SK-N-SH (cell line): ENCODE data around the gene GMCL1. TPM values are rescaled to one million over a fixed set of nuclear protein-coding genes. Genes with fewer than 3 reads are reported as not detected.

Source experiments
- CTCF ChIA-PET: fragments of 300-600, 350-600 bp; formaldehyde crosslinking; extraction: SDS; loops from one replicate; lab custom pipeline; 2021; lab: Yijun Ruan, JAX
- POLR2A ChIA-PET: fragments of 350-600 bp; sonication (Branson Sonifier 250); formaldehyde crosslinking; extraction: SDS; loops from one replicate; lab custom pipeline; 2020; ENCODE audit warnings: antibody characterized with exemption, inconsistent platforms; lab: Yijun Ruan, JAX
- DNase-seq: peaks from one replicate; pipeline ENCODE4 v3.0.0; 2012
- H2AFZ ChIP-seq: fragments of 200-600 bp; sonication (generic); 2 replicates; pipeline ENCODE4 v1.8.1; 2016; ENCODE audit warnings: antibody characterized with exemption, mild to moderate bottlenecking, low read depth
- H3F3A ChIP-seq: fragments of 200-600 bp; sonication (generic); replicated peaks from 2 replicates; pipeline ENCODE3; 2016; ENCODE audit warnings: antibody characterized with exemption, mild to moderate bottlenecking; ENCODE audit not compliant: insufficient read depth
- H3K27ac ChIP-seq, 2 experiments: fragments of 200-500 bp in 1 of 2; fragments of 200-600 bp in 1 of 2; sonication (Bioruptor generic) in 1 of 2; sonication (generic), shearing (Covaris generic) in 1 of 2; 2 replicates each; pipeline versions ENCODE4 v1.5.1 to v1.6.1; 2014 to 2016; ENCODE audit warnings: low read depth in 2 of 2, inconsistent platforms in 1 of 2, low read length in 1 of 2, mild to moderate bottlenecking in 1 of 2, mixed read lengths in 1 of 2
- H3K27me3 ChIP-seq: fragments of 200-600 bp; sonication (generic), shearing (Covaris generic); 2 replicates; pipeline ENCODE4 v1.6.1; 2016; ENCODE audit warnings: mixed run types; ENCODE audit not compliant: insufficient read depth
- H3K36me3 ChIP-seq, 2 experiments: fragments of 200-500 bp in 1 of 2; fragments of 200-600 bp in 1 of 2; sonication (Bioruptor generic) in 1 of 2; sonication (generic) in 1 of 2; replicated peaks in 1 of 2; 2 replicates each; pipeline versions ENCODE3 to v1.5.1; 2014 to 2016; ENCODE audit warnings: low read length in 1 of 2, mild to moderate bottlenecking in 1 of 2; ENCODE audit not compliant: insufficient read depth in 2 of 2, control insufficient read depth in 1 of 2
- H3K4me1 ChIP-seq, 2 experiments: fragments of 200-500 bp in 1 of 2; fragments of 200-600 bp in 1 of 2; sonication (Bioruptor generic) in 1 of 2; sonication (generic), shearing (Covaris generic) in 1 of 2; 2 replicates each; pipeline versions ENCODE4 v1.5.1 to v1.6.1; 2014 to 2016; ENCODE audit warnings: low read depth in 1 of 2, low read length in 1 of 2, mixed run types in 1 of 2; ENCODE audit not compliant: insufficient read depth in 2 of 2, control insufficient read depth in 1 of 2
- H3K4me2 ChIP-seq: fragments of 200-600 bp; sonication (generic), shearing (Covaris generic); 2 replicates; pipeline ENCODE4 v1.6.1; 2017; ENCODE audit warnings: mixed run types
- H3K4me3 ChIP-seq, 2 experiments: fragments of 200-500 bp in 1 of 2; fragments of 200-600 bp in 1 of 2; sonication (Bioruptor generic) in 1 of 2; sonication (generic), shearing (Covaris generic) in 1 of 2; 2 replicates each; pipeline versions ENCODE4 v1.5.1 to v1.8.1; 2014 to 2016; ENCODE audit warnings: low read depth in 2 of 2, inconsistent platforms in 1 of 2, low read length in 1 of 2, mild to moderate bottlenecking in 1 of 2, mixed read lengths in 1 of 2, moderate library complexity in 1 of 2
- H3K79me2 ChIP-seq: fragments of 200-600 bp; sonication (generic); 2 replicates; pipeline ENCODE4 v1.8.1; 2017; ENCODE audit warnings: mild to moderate bottlenecking; ENCODE audit not compliant: insufficient read depth
- H3K9ac ChIP-seq: fragments of 200-600 bp; sonication (generic); 2 replicates; pipeline ENCODE4 v1.6.1; 2017; ENCODE audit warnings: mixed run types
- H3K9me2 ChIP-seq: fragments of 200-600 bp; sonication (generic); 2 replicates; pipeline ENCODE4 v1.6.1; 2017; ENCODE audit warnings: mixed run types
- H3K9me3 ChIP-seq: fragments of 200-600 bp; sonication (generic); 2 replicates; pipeline ENCODE4 v1.6.1; 2017; ENCODE audit warnings: mixed run types, mild to moderate bottlenecking, moderate library complexity
- H4K20me1 ChIP-seq: fragments of 200-600 bp; sonication (generic); 2 replicates; pipeline ENCODE4 v1.6.1; 2017; ENCODE audit warnings: mild to moderate bottlenecking, mixed run types; ENCODE audit not compliant: insufficient read depth
- CHD2 ChIP-seq: fragments of 150-350 bp; IDR thresholded peaks from 2 replicates; pipeline ENCODE4 v1.6.1; 2018; ENCODE audit warnings: low read length; ENCODE audit not compliant: partially characterized antibody
- EP300 ChIP-seq, 2 experiments: IDR thresholded peaks; 2 replicates each; pipeline versions ENCODE4 v1.4.0 to v1.6.1; 2012; ENCODE audit warnings: borderline replicate concordance in 1 of 2, low read depth in 1 of 2, low read length in 1 of 2
- FOXJ3 ChIP-seq: sonication (generic); formaldehyde crosslinking; IDR thresholded peaks from 2 replicates; pipeline ENCODE4 v1.5.1; 2020; ENCODE audit warnings: mild to moderate bottlenecking, missing genetic modification reagents
- GABPA ChIP-seq: IDR thresholded peaks from 2 replicates; pipeline ENCODE4 v1.4.0; 2012; ENCODE audit warnings: low read depth, mild to moderate bottlenecking
- JUND ChIP-seq: IDR thresholded peaks from 2 replicates; pipeline ENCODE4 v1.4.0; 2012
- MEF2A ChIP-seq: IDR thresholded peaks from 2 replicates; pipeline ENCODE4 v1.4.0; 2012; ENCODE audit warnings: low read depth, borderline replicate concordance
- MXI1 ChIP-seq: IDR thresholded peaks from 2 replicates; pipeline ENCODE4 v1.6.1; 2012; ENCODE audit warnings: mild to moderate bottlenecking, low read depth, low read length, improper control_type of control experiment
- NRF1 ChIP-seq: IDR thresholded peaks from 2 replicates; pipeline ENCODE4 v1.6.1; 2012; ENCODE audit warnings: low read depth, mild to moderate bottlenecking, low read length
- POLR2AphosphoS5 ChIP-seq: IDR thresholded peaks from 2 replicates; pipeline ENCODE4 v1.6.1; 2012; ENCODE audit warnings: low read depth, low read length
- RFX5 ChIP-seq: IDR thresholded peaks from 2 replicates; pipeline ENCODE4 v1.6.1; 2012; ENCODE audit warnings: mild to moderate bottlenecking, improper control_type of control experiment, low read length
- RXRA ChIP-seq: IDR thresholded peaks from 2 replicates; pipeline ENCODE4 v1.4.0; 2012; ENCODE audit warnings: low read depth, mild to moderate bottlenecking, borderline replicate concordance
- SIN3A ChIP-seq: IDR thresholded peaks from 2 replicates; pipeline ENCODE4 v1.6.1; 2012; ENCODE audit warnings: low read depth, mild to moderate bottlenecking, low read length, moderate library complexity, borderline replicate concordance
- SMC3 ChIP-seq: IDR thresholded peaks from 2 replicates; pipeline ENCODE4 v1.6.1; 2012; ENCODE audit warnings: low read depth, low read length, improper control_type of control experiment
- TAF1 ChIP-seq: IDR thresholded peaks from 2 replicates; pipeline ENCODE4 v1.6.1; 2012; ENCODE audit warnings: low read depth, mild to moderate bottlenecking, low read length, moderate library complexity, borderline replicate concordance
- TCF12 ChIP-seq: IDR thresholded peaks from 2 replicates; pipeline ENCODE4 v1.4.0; 2012
- TEAD4 ChIP-seq: IDR thresholded peaks from 2 replicates; pipeline ENCODE4 v1.4.0; 2012; ENCODE audit warnings: mild to moderate bottlenecking, borderline replicate concordance; ENCODE audit not compliant: insufficient read depth
- YY1 ChIP-seq: IDR thresholded peaks from 2 replicates; pipeline ENCODE4 v1.4.0; 2012; ENCODE audit warnings: low read depth, mild to moderate bottlenecking
- WGBS: methylation state at CpG from one replicate; pipeline ENCODE4 v1.1.6; 2017; ENCODE audit warnings: low lambda C conversion rate; 5-methylcytosine and 5-hydroxymethylcytosine counted together
- polyA plus RNA-seq, 3 experiments: library from polyadenylated mRNA; depleted of rRNA; stranded (reverse); fragments of >200 nt; gene quantifications; 2 replicates each; pipeline ENCODE4 v1.2.3, GENCODE V29; 2012
- TF ChIP-seq, protein P1 (sequence below): fragments of 150-350 bp; IDR thresholded peaks from 2 replicates; pipeline ENCODE4 v1.6.1; 2016; ENCODE audit warnings: mild to moderate bottlenecking, low read depth, low read length
- TF ChIP-seq, protein P2 (sequence below): IDR thresholded peaks from 2 replicates; pipeline ENCODE4 v1.4.0; 2012; ENCODE audit warnings: low read depth, borderline replicate concordance
- TF ChIP-seq, protein P3 (sequence below): fragments of 200-600 bp; sonication (generic); IDR thresholded peaks from 2 replicates; pipeline ENCODE4 v1.6.1; 2017; ENCODE audit warnings: antibody characterized with exemption, mild to moderate bottlenecking, moderate library complexity
- TF ChIP-seq, protein P4 (sequence below): IDR thresholded peaks from 2 replicates; pipeline ENCODE4; 2012
- TF ChIP-seq, protein P5 (sequence below): fragments of 150-350 bp; IDR thresholded peaks from 2 replicates; pipeline ENCODE4 v1.6.1; 2017; ENCODE audit warnings: antibody characterized with exemption, low read length, low read depth, borderline replicate concordance

GMCL1 gene
- polyA plus RNA-seq, 1 of the 3 experiments (the other 2 are of a cell fraction): 6.2 TPM

DNA sequence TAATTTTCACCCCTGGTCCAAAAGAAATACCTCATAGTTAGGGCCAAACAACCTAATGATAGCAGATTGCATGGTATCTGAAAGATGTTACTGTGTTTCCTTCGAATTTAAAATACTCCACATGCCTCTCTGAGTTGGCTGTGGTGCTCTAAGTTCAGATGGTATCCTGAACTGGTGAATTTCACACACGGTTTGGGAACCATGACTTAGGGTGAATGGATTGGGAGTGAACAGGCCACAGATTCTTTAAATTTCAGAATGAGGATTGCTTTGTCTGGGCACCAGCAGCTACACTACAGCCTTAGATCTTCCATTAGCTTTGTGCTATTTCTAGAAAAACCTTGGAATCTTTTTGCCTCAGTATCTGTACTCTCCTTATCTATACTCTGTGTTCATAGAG, 6.2 kb downstream of the GMCL1 start:
- Histone ChIP-seq H3K4me3 (no peak overlapping the region), H4K20me1 (no peaks in the 10 kb centered on the region), H3K9me3 (no peaks in the 10 kb centered on the region), H3K79me2 (peaks cover 61% of the 10 kb centered on the region), H3K27ac (no peak overlapping the region; a peak in 1 of 4 replicates), H3K9me2 (no peaks in the 10 kb centered on the region), H3K36me3 (peaks cover 23% of the 10 kb centered on the region in 2 experiments), H3K4me1 (peaks cover 7 to 10% of the 10 kb centered on the region in 2 experiments), H3K9ac (no peak overlapping the region), H3K27me3 (no peaks in the 10 kb centered on the region), H3F3A (no peaks in the 10 kb centered on the region), H2AFZ (no peak overlapping the region), H3K4me2 (no peak overlapping the region)
- WGBS: 88% methylated on average over 2 of the region's 2 CpGs
- no peak for DNase-seq
- ChIA-PET CTCF (interaction anchor here (1.1 to 2.3 kb wide), 4 partner anchors 18 to 114 kb away, joined by 3 to 15 read pairs (median 4); no protein-coding TSS in a partner anchor), POLR2A (no interaction called here)
- TF ChIP-seq RXRA: no peak
- TF ChIP-seq, protein P1, sequence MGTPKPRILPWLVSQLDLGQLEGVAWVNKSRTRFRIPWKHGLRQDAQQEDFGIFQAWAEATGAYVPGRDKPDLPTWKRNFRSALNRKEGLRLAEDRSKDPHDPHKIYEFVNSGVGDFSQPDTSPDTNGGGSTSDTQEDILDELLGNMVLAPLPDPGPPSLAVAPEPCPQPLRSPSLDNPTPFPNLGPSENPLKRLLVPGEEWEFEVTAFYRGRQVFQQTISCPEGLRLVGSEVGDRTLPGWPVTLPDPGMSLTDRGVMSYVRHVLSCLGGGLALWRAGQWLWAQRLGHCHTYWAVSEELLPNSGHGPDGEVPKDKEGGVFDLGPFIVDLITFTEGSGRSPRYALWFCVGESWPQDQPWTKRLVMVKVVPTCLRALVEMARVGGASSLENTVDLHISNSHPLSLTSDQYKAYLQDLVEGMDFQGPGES: no peak
- no peak for TF ChIP-seq MXI1
- TF ChIP-seq YY1: no peak
- TF ChIP-seq, protein P2, sequence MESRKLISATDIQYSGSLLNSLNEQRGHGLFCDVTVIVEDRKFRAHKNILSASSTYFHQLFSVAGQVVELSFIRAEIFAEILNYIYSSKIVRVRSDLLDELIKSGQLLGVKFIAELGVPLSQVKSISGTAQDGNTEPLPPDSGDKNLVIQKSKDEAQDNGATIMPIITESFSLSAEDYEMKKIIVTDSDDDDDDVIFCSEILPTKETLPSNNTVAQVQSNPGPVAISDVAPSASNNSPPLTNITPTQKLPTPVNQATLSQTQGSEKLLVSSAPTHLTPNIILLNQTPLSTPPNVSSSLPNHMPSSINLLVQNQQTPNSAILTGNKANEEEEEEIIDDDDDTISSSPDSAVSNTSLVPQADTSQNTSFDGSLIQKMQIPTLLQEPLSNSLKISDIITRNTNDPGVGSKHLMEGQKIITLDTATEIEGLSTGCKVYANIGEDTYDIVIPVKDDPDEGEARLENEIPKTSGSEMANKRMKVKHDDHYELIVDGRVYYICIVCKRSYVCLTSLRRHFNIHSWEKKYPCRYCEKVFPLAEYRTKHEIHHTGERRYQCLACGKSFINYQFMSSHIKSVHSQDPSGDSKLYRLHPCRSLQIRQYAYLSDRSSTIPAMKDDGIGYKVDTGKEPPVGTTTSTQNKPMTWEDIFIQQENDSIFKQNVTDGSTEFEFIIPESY: no peak
- TF ChIP-seq NRF1: no peak
- no peak for TF ChIP-seq SMC3
- TF ChIP-seq MEF2A: no peak
- no peak for TF ChIP-seq TEAD4
- no peak for TF ChIP-seq SIN3A
- no peak for TF ChIP-seq TAF1
- no peak for TF ChIP-seq RFX5
- no peak for TF ChIP-seq TCF12
- no peak for TF ChIP-seq GABPA

DNA sequence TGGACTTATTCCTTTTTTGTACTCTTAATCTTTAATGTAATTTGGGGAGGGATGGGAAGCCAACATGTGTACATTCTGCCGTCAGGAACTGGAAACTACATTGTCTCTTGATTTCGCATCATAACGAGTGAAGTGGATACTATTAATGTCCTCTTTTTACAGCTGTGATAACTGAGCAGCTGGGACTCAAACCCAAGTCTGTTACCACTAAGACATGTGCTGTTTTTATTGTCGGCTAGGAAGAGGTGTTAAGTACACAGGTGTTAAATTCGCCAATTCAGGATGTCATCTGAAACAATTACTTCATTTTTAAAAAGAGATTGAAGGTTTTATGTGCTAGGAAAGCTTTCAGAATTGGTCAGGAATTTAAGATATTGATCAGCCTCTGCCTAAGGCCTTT, 6.9 kb downstream of the GMCL1 start:
- 68% methylated on average over 5 of the region's 5 CpGs for WGBS
- H3K27ac ChIP-seq: no peak overlapping the region; a peak in 1 of 4 replicates
- no peak overlapping the region for H2AFZ ChIP-seq
- H3K9me2 ChIP-seq: no peaks in the 10 kb centered on the region
- H3K4me3 ChIP-seq: no peak overlapping the region
- no peaks in the 10 kb centered on the region for H4K20me1 ChIP-seq
- TF ChIP-seq POLR2AphosphoS5: no peak
- TF ChIP-seq, protein P3, sequence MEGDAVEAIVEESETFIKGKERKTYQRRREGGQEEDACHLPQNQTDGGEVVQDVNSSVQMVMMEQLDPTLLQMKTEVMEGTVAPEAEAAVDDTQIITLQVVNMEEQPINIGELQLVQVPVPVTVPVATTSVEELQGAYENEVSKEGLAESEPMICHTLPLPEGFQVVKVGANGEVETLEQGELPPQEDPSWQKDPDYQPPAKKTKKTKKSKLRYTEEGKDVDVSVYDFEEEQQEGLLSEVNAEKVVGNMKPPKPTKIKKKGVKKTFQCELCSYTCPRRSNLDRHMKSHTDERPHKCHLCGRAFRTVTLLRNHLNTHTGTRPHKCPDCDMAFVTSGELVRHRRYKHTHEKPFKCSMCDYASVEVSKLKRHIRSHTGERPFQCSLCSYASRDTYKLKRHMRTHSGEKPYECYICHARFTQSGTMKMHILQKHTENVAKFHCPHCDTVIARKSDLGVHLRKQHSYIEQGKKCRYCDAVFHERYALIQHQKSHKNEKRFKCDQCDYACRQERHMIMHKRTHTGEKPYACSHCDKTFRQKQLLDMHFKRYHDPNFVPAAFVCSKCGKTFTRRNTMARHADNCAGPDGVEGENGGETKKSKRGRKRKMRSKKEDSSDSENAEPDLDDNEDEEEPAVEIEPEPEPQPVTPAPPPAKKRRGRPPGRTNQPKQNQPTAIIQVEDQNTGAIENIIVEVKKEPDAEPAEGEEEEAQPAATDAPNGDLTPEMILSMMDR: no peak
- TF ChIP-seq GABPA: no peak
- no peak for TF ChIP-seq EP300 (IDR thresholded peaks at IDR 0.05; ENCODE audit: borderline replicate concordance in 1 of 2, low read depth in 1 of 2, low read length in 1 of 2)
- TF ChIP-seq, protein P4, sequence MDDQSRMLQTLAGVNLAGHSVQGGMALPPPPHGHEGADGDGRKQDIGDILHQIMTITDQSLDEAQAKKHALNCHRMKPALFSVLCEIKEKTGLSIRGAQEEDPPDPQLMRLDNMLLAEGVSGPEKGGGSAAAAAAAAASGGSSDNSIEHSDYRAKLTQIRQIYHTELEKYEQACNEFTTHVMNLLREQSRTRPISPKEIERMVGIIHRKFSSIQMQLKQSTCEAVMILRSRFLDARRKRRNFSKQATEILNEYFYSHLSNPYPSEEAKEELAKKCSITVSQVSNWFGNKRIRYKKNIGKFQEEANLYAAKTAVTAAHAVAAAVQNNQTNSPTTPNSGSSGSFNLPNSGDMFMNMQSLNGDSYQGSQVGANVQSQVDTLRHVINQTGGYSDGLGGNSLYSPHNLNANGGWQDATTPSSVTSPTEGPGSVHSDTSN: no peak
- TF ChIP-seq YY1: no peak
- TF ChIP-seq CHD2: no peak
- no peak for TF ChIP-seq JUND
- no peak for TF ChIP-seq RFX5
- TF ChIP-seq FOXJ3 (CRISPR knock-in tag): no peak
- TF ChIP-seq, protein P5, sequence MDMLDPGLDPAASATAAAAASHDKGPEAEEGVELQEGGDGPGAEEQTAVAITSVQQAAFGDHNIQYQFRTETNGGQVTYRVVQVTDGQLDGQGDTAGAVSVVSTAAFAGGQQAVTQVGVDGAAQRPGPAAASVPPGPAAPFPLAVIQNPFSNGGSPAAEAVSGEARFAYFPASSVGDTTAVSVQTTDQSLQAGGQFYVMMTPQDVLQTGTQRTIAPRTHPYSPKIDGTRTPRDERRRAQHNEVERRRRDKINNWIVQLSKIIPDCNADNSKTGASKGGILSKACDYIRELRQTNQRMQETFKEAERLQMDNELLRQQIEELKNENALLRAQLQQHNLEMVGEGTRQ: no peak
- TF ChIP-seq, all 33 proteins: peak for 0
- Histone ChIP-seq H3K27me3 (no peaks in the 10 kb centered on the region), H3K9me3 (no peaks in the 10 kb centered on the region), H3K79me2 (peaks cover 55% of the 10 kb centered on the region), H3K4me1 (peaks cover 3 to 4% of the 10 kb centered on the region in 2 experiments), H3K36me3 (peaks cover 25 to 29% of the 10 kb centered on the region in 2 experiments), H3K9ac (no peak overlapping the region), H3F3A (no peaks in the 10 kb centered on the region), H3K4me2 (no peak overlapping the region)
- CTCF ChIA-PET: interaction anchor here (0.7 to 2.3 kb wide), 5 partner anchors 18 to 1494 kb away, joined by 3 to 15 read pairs (median 3); no protein-coding TSS in a partner anchor
- POLR2A ChIA-PET: no interaction called here
- no peak for DNase-seq
